Endometrial microvascular endothelial cells (primary cell): ENCODE results near the gene RSPH1. TPM values are rescaled to one million over a fixed set of nuclear protein-coding genes. Genes with fewer than 3 reads are reported as not detected.

Experiments
- in situ Hi-C: cut with HindIII; loops from 2 replicates; pipeline ENCODE4 v1.10.0; 2017; ENCODE audit warnings: low sequenced_read_pairs, low pct_unique_long_range_greater_than_20kb; ENCODE audit errors: inconsistent ontology term
- total RNA-seq: library from RNA; depleted of rRNA; stranded (reverse); fragments of >200 nt; gene quantifications from one replicate; pipeline ENCODE4 v1.2.3, GENCODE V29; 2015; ENCODE audit errors: inconsistent ontology term

RSPH1 gene
- not detected for total RNA-seq

- in situ Hi-C loops: no loop called here
These were observed at the start of gene RSPH1 for GRCh38 chr21:42496120-42496838. Gene RSPH1, minus strand, starts transcription at chr21:42496224. Its CDS starts 38 bp downstream, at chr21:42496186.

- in situ Hi-C loops: no loop called here
These were observed 49.7 kb upstream of the RSPH1 start for GRCh38 chr21:42545745-42546144.

- in situ Hi-C loops: no loop called here
These were observed 49.3 kb upstream of the RSPH1 start for GRCh38 chr21:42545317-42545716.

GRCh38 chr21:42544544-42544943 is 48.5 kb upstream of the RSPH1 start:
- in situ Hi-C loops: no loop called here

GRCh38 chr21:42543106-42543847 is 47.3 kb upstream of the RSPH1 start:
- in situ Hi-C loops: no loop called here

GRCh38 chr21:42542596-42542995 is 46.6 kb upstream of the RSPH1 start:
- in situ Hi-C loops: no loop called here

- in situ Hi-C loops: no loop called here
These were observed 46.2 kb upstream of the RSPH1 start for GRCh38 chr21:42542196-42542595.

- in situ Hi-C loops: no loop called here
These were observed 45.6 kb upstream of the RSPH1 start for GRCh38 chr21:42541618-42542017.

GRCh38 chr21:42541174-42541573 is 45.1 kb upstream of the RSPH1 start:
- in situ Hi-C loops: no loop called here

GRCh38 chr21:42540396-42540795 is 44.4 kb upstream of the RSPH1 start:
- in situ Hi-C loops: no loop called here

GRCh38 chr21:42539931-42540343 is 43.9 kb upstream of the RSPH1 start:
- in situ Hi-C loops: no loop called here

GRCh38 chr21:42539342-42539741 is 43.3 kb upstream of the RSPH1 start:
- in situ Hi-C loops: no loop called here

- in situ Hi-C loops: no loop called here
These were observed 42.7 kb upstream of the RSPH1 start for GRCh38 chr21:42538479-42539275.

- in situ Hi-C loops: no loop called here
These were observed 41.2 kb upstream of the RSPH1 start for GRCh38 chr21:42537106-42537742.

- in situ Hi-C loops: no loop called here
These were observed 40.6 kb upstream of the RSPH1 start for GRCh38 chr21:42536601-42537000.

GRCh38 chr21:42535602-42536171 is 39.7 kb upstream of the RSPH1 start:
- in situ Hi-C loops: no loop called here

GRCh38 chr21:42534421-42535378 is 38.7 kb upstream of the RSPH1 start:
- in situ Hi-C loops: no loop called here

- in situ Hi-C loops: no loop called here
These were observed 37.9 kb upstream of the RSPH1 start for GRCh38 chr21:42533963-42534355.
